Activated naive CD4-positive, alpha-beta T cell treated with anti-CD3 and anti-CD28 coated beads for 36 hours (primary cell): ENCODE results near the gene FOCAD. TPM values are rescaled to one million over a fixed set of nuclear protein-coding genes. Genes with fewer than 3 reads are reported as not detected.
"Not testable (repeated sequence)": the region's sequence is repeated elsewhere in the genome, so short reads cannot be mapped to it uniquely, and the experiment has no call there.

Experiments
- CTCF ChIA-PET: fragments of 350-600 bp; sonication (Branson Sonifier 250); formaldehyde crosslinking; loops from one replicate; lab custom pipeline; 2021; ENCODE audit warnings: antibody characterized with exemption; lab: Charles Lee
- DNase-seq: peaks from one replicate; pipeline ENCODE4 v3.0.0-alpha.2; 2020
- H3K27ac Mint-ChIP-seq: one replicate; pipeline ENCODE4 v1.8.0; 2021; ENCODE audit warnings: mild to moderate bottlenecking, mixed read lengths
- H3K27me3 Mint-ChIP-seq: one replicate; pipeline ENCODE4 v1.8.0; 2021; ENCODE audit warnings: low read depth, mixed read lengths
- H3K36me3 Mint-ChIP-seq: one replicate; pipeline ENCODE4 v1.8.0; 2021; ENCODE audit warnings: low read depth, mixed read lengths
- H3K4me1 Mint-ChIP-seq: one replicate; pipeline ENCODE4 v1.8.0; 2021; ENCODE audit warnings: low read depth, mixed read lengths
- H3K4me3 Mint-ChIP-seq: one replicate; pipeline ENCODE4 v1.8.0; 2021; ENCODE audit warnings: mild to moderate bottlenecking, moderate library complexity, mixed read lengths
- H3K9me3 Mint-ChIP-seq: one replicate; pipeline ENCODE4 v1.8.0; 2021; ENCODE audit warnings: mixed read lengths
- intact Hi-C: fragments of 100-400 bp; cut with micrococcal nuclease; formaldehyde crosslinking; loops from one replicate; pipeline ENCODE4 v1.15.1; 2023
- total RNA-seq, 2 experiments: library from RNA; stranded (reverse); gene quantifications; one replicate each; pipeline ENCODE4 v1.2.3, GENCODE V29; 2021

Gene FOCAD
- total RNA-seq, 2 experiments from 2014 or later = 31.7 to 32.2 TPM

- Mint-ChIP-seq H3K36me3 (peaks cover 26% of the 10 kb centered on the region), H3K27ac (no peak overlapping the region), H3K4me3 (no peak overlapping the region), H3K27me3 (no peaks in the 10 kb centered on the region), H3K9me3 (no peaks in the 10 kb centered on the region), H3K4me1 (no peaks in the 10 kb centered on the region)
- CTCF ChIA-PET = interaction anchor here (0.6 to 1.8 kb wide), 2 partner anchors 58 to 138 kb away, joined by 3 to 4 read pairs; no protein-coding TSS in a partner anchor
- no peak for DNase-seq
- intact Hi-C loops = no loop called here
These were observed 288.6 kb downstream of the FOCAD start for GRCh38 chr9:20972684-20973083.

GRCh38 chr9:20973246-20973947 is 289.3 kb downstream of the FOCAD start:
- H3K4me3 Mint-ChIP-seq, intact Hi-C loops, DNase-seq, H3K27me3 Mint-ChIP-seq, H3K9me3 Mint-ChIP-seq, H3K27ac Mint-ChIP-seq, H3K4me1 Mint-ChIP-seq: not testable (repeated sequence)
- CTCF ChIA-PET = interaction anchor here (0.6 to 1.8 kb wide), 2 partner anchors 57 to 138 kb away, joined by 3 to 4 read pairs; no protein-coding TSS in a partner anchor
- H3K36me3 Mint-ChIP-seq = peaks cover 29% of the 10 kb centered on the region

DNA sequence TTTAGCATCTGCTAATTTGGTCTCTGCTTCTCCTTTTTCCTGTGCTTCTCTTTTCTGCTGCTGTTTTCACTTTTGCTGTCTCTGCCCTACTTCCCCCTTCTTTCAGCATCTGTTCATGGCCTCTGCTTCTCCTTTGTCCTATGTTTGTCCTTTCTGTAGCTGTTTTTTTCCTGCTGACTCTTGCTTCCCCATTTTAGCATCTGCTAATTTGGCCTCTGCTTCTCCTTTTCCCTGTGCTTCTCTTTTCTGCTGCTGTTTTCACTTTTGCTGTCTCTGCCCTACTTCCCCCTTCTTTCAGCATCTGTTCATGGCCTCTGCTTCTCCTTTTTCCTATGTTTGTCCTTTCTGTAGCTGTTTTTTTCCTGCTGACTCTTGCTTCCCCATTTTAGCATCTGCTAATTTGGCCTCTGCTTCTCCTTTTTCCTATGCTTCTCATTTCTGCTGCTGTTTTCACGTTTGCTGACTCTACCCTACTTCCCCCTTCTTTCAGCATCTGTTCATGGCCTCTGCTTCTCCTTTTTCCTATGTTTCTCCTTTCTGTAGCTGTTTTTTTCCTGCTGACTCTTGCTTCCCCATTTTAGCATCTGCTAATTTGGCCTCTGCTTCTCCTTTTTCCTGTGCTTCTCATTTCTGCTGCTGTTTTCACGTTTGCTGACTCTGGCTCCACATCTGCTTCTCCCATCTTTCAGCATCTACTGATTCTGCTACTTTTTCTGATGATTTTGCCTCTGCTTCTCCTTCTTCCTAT is 290.3 kb downstream of the FOCAD start:
- H3K4me3 Mint-ChIP-seq, H3K4me1 Mint-ChIP-seq, CTCF ChIA-PET, H3K27ac Mint-ChIP-seq, intact Hi-C loops, H3K27me3 Mint-ChIP-seq, H3K9me3 Mint-ChIP-seq, DNase-seq: not testable (repeated sequence)
- peaks cover 32% of the 10 kb centered on the region for H3K36me3 Mint-ChIP-seq

- DNase-seq = no peak
- Mint-ChIP-seq H3K4me1 (peaks cover 8% of the 10 kb centered on the region), H3K4me3 (no peak overlapping the region), H3K36me3 (peaks cover 29% of the 10 kb centered on the region), H3K27me3 (no peaks in the 10 kb centered on the region), H3K9me3 (no peaks in the 10 kb centered on the region), H3K27ac (no peak overlapping the region)
- CTCF ChIA-PET = no interaction called here
- intact Hi-C loops = no loop called here
These were observed 294.2 kb downstream of the FOCAD start for GRCh38 chr9:20978249-20978648.

- Mint-ChIP-seq H3K27ac (no peak overlapping the region), H3K4me3 (no peak overlapping the region), H3K4me1 (peaks cover 8% of the 10 kb centered on the region), H3K27me3 (no peaks in the 10 kb centered on the region), H3K36me3 (peaks cover 29% of the 10 kb centered on the region), H3K9me3 (no peaks in the 10 kb centered on the region)
- DNase-seq = no peak
- intact Hi-C loops = no loop called here
- CTCF ChIA-PET = no interaction called here
These were observed 296.9 kb downstream of the FOCAD start for GRCh38 chr9:20980832-20981455.

DNA sequence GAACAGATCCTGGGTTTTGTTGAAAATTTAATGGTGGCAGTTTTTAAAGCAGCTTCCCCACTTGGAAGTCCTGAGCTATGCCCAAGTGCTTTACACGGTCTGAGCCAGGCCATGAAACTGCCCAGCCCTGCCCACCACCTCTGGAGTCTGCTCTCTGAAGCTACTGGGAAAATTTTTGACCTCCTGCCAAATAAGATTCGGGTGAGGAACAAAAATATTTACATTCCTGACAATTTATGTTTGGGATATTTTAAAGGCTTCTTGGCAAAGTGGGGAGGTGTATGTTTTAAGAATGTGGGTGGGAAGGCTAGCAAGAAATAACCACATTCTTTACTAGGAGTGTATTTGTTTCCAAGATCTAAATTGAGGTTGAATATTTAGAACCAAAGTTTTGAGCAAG is 297.4 kb downstream of the FOCAD start:
- intact Hi-C loops = no loop called here
- CTCF ChIA-PET = no interaction called here
- Mint-ChIP-seq H3K4me1 (peaks cover 8% of the 10 kb centered on the region), H3K27ac (no peak overlapping the region), H3K9me3 (no peaks in the 10 kb centered on the region), H3K36me3 (peaks cover 26% of the 10 kb centered on the region), H3K27me3 (no peaks in the 10 kb centered on the region), H3K4me3 (no peak overlapping the region)
- DNase-seq = no peak

- H3K36me3 Mint-ChIP-seq = peaks cover 27% of the 10 kb centered on the region
- peaks cover 8% of the 10 kb centered on the region for H3K4me1 Mint-ChIP-seq
- CTCF ChIA-PET = no interaction called here
- no peak for DNase-seq
- H3K4me3 Mint-ChIP-seq = no peak overlapping the region
- no peaks in the 10 kb centered on the region for H3K27me3 Mint-ChIP-seq
- intact Hi-C loops = no loop called here
- H3K9me3 Mint-ChIP-seq = no peaks in the 10 kb centered on the region
- no peak overlapping the region for H3K27ac Mint-ChIP-seq
These were observed 300.4 kb downstream of the FOCAD start for GRCh38 chr9:20984506-20984905.

DNA sequence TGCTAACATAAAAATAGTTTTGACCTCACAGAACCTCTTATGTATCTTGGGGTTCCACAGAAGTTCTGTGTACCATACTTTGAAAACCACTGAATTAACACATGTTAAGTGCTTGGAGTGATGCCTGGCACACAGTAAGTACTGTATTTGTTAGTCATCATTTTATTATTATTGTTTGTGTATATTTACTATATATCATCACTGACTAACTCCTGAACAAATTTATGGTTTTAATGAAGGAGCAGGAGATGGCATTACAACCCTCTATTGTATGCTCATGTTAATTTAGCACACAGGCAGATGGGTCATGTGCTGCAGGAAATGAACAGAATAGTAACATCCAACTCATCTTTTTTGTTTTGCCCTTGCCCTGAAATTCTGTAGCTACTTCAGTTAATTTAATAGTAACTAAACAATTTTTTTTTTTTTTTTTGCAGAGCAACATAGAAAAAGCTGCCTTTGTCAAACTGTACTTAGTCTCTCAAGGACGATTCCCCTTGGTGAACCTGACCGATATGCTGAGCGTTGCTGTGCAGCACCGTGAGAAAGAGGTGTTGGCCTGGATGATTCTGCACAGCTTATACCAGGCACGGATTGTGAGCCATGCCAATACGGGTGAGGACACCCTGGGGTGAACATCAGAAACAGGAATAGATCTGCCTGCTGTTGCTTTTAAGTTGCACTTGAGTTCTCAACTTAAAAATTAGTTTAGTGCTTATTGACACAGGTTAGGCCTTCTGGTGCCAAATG is 302.0 kb downstream of the FOCAD start:
- Mint-ChIP-seq H3K4me1 (peaks cover 3% of the 10 kb centered on the region), H3K27ac (no peak overlapping the region), H3K9me3 (no peaks in the 10 kb centered on the region), H3K27me3 (no peaks in the 10 kb centered on the region), H3K4me3 (no peak overlapping the region), H3K36me3 (peaks cover 39% of the 10 kb centered on the region)
- intact Hi-C loops = no loop called here
- no peak for DNase-seq
- CTCF ChIA-PET = interaction anchor here (0.6 to 1.0 kb wide), 2 partner anchors 9 to 125 kb away, joined by 3 to 4 read pairs; no protein-coding TSS in a partner anchor

GRCh38 chr9:20987521-20987920 is 303.5 kb downstream of the FOCAD start:
- H3K9me3 Mint-ChIP-seq = no peaks in the 10 kb centered on the region

GRCh38 chr9:20988061-20988460 is 304.0 kb downstream of the FOCAD start:
- no peak overlapping the region for H3K27ac Mint-ChIP-seq
- CTCF ChIA-PET = interaction anchor here (0.8 kb wide), 1 partner anchor 9 kb away, joined by 3 read pairs; no protein-coding TSS in a partner anchor
- intact Hi-C loops = no loop called here
- H3K9me3 Mint-ChIP-seq = no peaks in the 10 kb centered on the region
- no peaks in the 10 kb centered on the region for H3K27me3 Mint-ChIP-seq
- no peaks in the 10 kb centered on the region for H3K4me1 Mint-ChIP-seq
- DNase-seq = no peak
- peaks cover 40% of the 10 kb centered on the region for H3K36me3 Mint-ChIP-seq
- no peak overlapping the region for H3K4me3 Mint-ChIP-seq

More at GRCh38 chr9:20987521-20987920, 303.5 kb downstream of the FOCAD start:
- Mint-ChIP-seq H3K36me3 (peaks cover 37% of the 10 kb centered on the region), H3K27ac (no peak overlapping the region), H3K4me1 (no peaks in the 10 kb centered on the region), H3K4me3 (no peak overlapping the region), H3K27me3 (no peaks in the 10 kb centered on the region)
- intact Hi-C loops = no loop called here
- CTCF ChIA-PET = no interaction called here
- no peak for DNase-seq

GRCh38 chr9:20988671-20989315 is 304.7 kb downstream of the FOCAD start:
- intact Hi-C loops = no loop called here
- Mint-ChIP-seq H3K4me1 (no peaks in the 10 kb centered on the region), H3K4me3 (no peak overlapping the region), H3K9me3 (no peaks in the 10 kb centered on the region), H3K27me3 (no peaks in the 10 kb centered on the region), H3K36me3 (peaks cover 43% of the 10 kb centered on the region), H3K27ac (no peak overlapping the region)
- DNase-seq = no peak
- CTCF ChIA-PET = interaction anchor here (0.8 kb wide), 1 partner anchor 9 kb away, joined by 3 read pairs; no protein-coding TSS in a partner anchor
